Breast epithelium (tissue), 3 donors: ENCODE data around the gene ADAM12.

ENCODE experiments used
- CTCF ChIP-seq, 3 donors: fragments of 450-650 bp; IDR thresholded peaks; one replicate each; pipeline ENCODE4 v1.5.1; 2016 to 2017; ENCODE audit warnings: antibody characterized with exemption in 3 of 3, mild to moderate bottlenecking in 3 of 3, moderate library complexity in 3 of 3
- POLR2A ChIP-seq: fragments of 450-650 bp; IDR thresholded peaks from one replicate; pipeline ENCODE4 v1.6.1; 2016; ENCODE audit warnings: antibody characterized with exemption, mild to moderate bottlenecking, moderate library complexity

- TF ChIP-seq POLR2A: no peak
- TF ChIP-seq CTCF (IDR thresholded peaks at IDR 0.05): no peak
Observed at GRCh38 chr10:126004752-126005151, 383.5 kb downstream of the ADAM12 start.
